Peyer's patch (tissue), 4 donors: ENCODE data around the gene C1orf87. TPM values are rescaled to one million over a fixed set of nuclear protein-coding genes. Genes with fewer than 3 reads are reported as not detected.

Experiments used
- DNase-seq, 3 donors: peaks; one replicate each; pipeline ENCODE4 v3.0.0-alpha.2; 2017 to 2019
- H3K27ac ChIP-seq, 4 donors: fragments of 200-600 bp; sonication (generic); one replicate each; pipeline ENCODE4 v1.5.1; 2016 to 2019
- H3K27me3 ChIP-seq, 2 donors: fragments of 200-600 bp; sonication (generic); one replicate each; pipeline ENCODE4 v1.5.1; 2019
- H3K36me3 ChIP-seq, 3 donors: fragments of 200-600 bp; sonication (generic); one replicate each; pipeline ENCODE4 v1.5.1; 2016 to 2019
- H3K4me1 ChIP-seq, 4 donors: fragments of 200-600 bp; sonication (generic); one replicate each; pipeline ENCODE4 v1.5.1; 2016 to 2019
- H3K4me3 ChIP-seq, 4 donors: fragments of 200-600 bp; sonication (generic); 1 replicate in 3 of 4; 2 replicates in 1 of 4; pipeline ENCODE4 v1.5.1; 2016 to 2019; ENCODE audit warnings: mild to moderate bottlenecking in 1 of 4
- H3K9me3 ChIP-seq, 4 donors: fragments of 200-600 bp; sonication (generic); one replicate each; pipeline ENCODE4 v1.5.1; 2016 to 2019; ENCODE audit warnings: mild to moderate bottlenecking in 1 of 4
- POLR2A ChIP-seq, 2 donors: fragments of 450-650 bp; IDR thresholded peaks; one replicate each; pipeline ENCODE4 v1.5.1; 2017; ENCODE audit warnings: antibody characterized with exemption in 2 of 2, mild to moderate bottlenecking in 2 of 2, moderate library complexity in 2 of 2
- total RNA-seq, 4 donors: library from RNA; depleted of rRNA; stranded (reverse); fragments of >200 nt; gene quantifications; one replicate each; pipeline ENCODE4 v1.1.0, GENCODE V29; 2016
- TF ChIP-seq, protein P1 (sequence below), 6 experiments: fragments of 450-650 bp in 4 of 6; fragments of 200-600 bp in 2 of 6; sonication (generic) in 1 of 6; IDR thresholded peaks; one replicate each; pipeline ENCODE4 v1.5.1; 2017 to 2019; ENCODE audit warnings: antibody characterized with exemption in 6 of 6, mild to moderate bottlenecking in 3 of 6, moderate library complexity in 1 of 6

C1orf87 gene
- total RNA-seq, 4 donors from 2014 or later = not detected

DNA sequence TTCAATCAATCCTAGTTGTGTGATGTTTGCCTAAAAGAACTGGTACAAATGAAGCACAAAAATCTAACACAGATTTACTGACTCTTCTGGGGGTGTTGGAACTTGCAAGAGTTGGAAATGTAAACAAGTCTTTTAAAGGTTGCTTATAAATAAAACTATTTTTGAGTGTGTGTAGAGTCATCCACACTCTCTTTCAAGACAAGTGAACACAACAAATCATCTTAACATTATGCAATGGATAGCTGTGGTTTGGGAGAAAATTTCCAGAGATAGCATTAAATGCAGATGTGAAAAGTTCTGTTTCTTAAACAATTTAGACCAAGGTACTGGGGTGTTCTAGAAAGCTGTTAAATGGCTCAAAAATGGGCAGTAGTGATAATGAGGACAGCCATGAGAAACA is 28.7 kb downstream of the C1orf87 start:
- no peaks in the 10 kb centered on the region for H3K27me3 ChIP-seq
- no peaks in the 10 kb centered on the region for H3K36me3 ChIP-seq
- no peaks in the 10 kb centered on the region for H3K9me3 ChIP-seq
- no peak overlapping the region for H3K27ac ChIP-seq
- H3K4me3 ChIP-seq = no peak overlapping the region
- H3K4me1 ChIP-seq = no peaks in the 10 kb centered on the region
- TF ChIP-seq, protein P1, sequence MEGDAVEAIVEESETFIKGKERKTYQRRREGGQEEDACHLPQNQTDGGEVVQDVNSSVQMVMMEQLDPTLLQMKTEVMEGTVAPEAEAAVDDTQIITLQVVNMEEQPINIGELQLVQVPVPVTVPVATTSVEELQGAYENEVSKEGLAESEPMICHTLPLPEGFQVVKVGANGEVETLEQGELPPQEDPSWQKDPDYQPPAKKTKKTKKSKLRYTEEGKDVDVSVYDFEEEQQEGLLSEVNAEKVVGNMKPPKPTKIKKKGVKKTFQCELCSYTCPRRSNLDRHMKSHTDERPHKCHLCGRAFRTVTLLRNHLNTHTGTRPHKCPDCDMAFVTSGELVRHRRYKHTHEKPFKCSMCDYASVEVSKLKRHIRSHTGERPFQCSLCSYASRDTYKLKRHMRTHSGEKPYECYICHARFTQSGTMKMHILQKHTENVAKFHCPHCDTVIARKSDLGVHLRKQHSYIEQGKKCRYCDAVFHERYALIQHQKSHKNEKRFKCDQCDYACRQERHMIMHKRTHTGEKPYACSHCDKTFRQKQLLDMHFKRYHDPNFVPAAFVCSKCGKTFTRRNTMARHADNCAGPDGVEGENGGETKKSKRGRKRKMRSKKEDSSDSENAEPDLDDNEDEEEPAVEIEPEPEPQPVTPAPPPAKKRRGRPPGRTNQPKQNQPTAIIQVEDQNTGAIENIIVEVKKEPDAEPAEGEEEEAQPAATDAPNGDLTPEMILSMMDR (IDR thresholded peaks at IDR 0.05) = no peak
- TF ChIP-seq POLR2A (IDR thresholded peaks at IDR 0.05) = no peak
- no peak for DNase-seq

DNA sequence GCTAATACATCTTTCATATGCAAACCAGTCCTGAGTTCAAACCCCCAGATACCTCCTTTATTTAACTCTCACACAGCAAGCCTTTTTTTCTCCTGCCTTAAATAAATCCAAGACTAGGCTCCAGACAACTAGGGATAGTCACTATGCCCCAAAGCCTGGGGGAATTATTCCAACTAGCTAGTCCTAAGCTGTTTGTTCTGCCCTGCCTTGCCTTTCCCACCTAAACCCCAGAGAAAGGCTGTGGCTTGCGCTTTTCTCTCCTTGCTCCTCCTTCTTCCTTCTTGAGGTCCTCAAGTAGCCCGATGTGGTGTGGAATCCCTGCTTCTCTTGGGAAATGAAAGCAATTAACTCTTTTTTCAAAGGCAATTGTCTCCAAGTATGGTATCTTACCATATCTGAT is 31.8 kb downstream of the C1orf87 start:
- no peaks in the 10 kb centered on the region for H3K27me3 ChIP-seq
- no peaks in the 10 kb centered on the region for H3K36me3 ChIP-seq
- DNase-seq = no peak
- no peaks in the 10 kb centered on the region for H3K9me3 ChIP-seq
- no peak overlapping the region for H3K4me3 ChIP-seq
- H3K27ac ChIP-seq = no peak overlapping the region
- TF ChIP-seq, protein P1 (IDR thresholded peaks at IDR 0.05) = no peak
- TF ChIP-seq POLR2A (IDR thresholded peaks at IDR 0.05) = no peak
- no peaks in the 10 kb centered on the region for H3K4me1 ChIP-seq

DNA sequence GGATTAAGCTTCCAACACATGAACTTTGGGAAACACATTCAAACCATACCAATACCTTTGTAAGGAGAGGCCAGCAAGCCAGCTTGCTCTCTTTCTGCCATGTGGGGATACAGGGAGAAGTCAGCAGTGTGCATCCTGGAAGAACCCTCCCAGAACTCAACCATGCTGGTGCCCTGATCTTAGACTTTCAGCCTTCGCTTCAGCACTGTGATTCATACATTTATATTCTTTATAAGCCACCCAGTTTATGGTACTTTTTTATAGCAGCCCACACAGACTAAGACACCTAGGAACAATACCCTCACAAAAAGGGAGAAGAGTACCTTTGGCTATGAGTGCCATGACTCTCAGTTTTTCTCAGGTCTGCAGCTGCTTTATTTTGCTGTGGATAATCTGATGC is 35.9 kb downstream of the C1orf87 start:
- no peaks in the 10 kb centered on the region for H3K9me3 ChIP-seq
- TF ChIP-seq, protein P1 (IDR thresholded peaks at IDR 0.05) = no peak
- no peak for TF ChIP-seq POLR2A (IDR thresholded peaks at IDR 0.05)
- no peaks in the 10 kb centered on the region for H3K4me1 ChIP-seq
- no peaks in the 10 kb centered on the region for H3K36me3 ChIP-seq
- no peak for DNase-seq
- H3K27me3 ChIP-seq = no peaks in the 10 kb centered on the region
- H3K27ac ChIP-seq = no peak overlapping the region
- no peak overlapping the region for H3K4me3 ChIP-seq

DNA sequence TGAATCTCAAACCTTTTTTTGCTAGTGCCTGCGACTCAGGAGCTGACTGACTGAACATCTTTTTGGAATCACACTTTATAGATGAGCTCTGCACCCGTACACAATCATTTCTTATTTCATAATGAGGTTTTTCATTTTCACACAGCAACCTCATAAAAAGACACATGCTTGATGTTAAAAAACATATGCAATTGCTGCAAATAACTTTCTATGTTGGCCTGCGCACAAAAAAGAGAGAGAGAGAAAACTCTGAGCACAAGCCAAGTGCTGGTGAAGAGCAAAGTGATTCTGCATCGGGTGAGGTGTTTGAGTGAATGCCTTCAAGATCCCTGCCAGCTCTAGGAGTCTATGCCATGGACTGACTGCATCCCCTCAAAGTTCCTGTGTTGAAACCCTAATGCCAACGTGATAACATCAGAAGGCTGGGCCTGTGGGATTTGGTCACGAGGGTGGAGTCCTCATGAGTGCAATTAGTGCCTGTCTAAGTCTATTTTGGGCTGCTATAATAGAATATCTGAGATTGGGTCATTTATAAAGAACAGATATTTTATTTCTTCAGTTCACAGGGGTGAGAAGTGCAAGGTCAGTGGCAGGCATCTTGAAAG is 36.6 kb downstream of the C1orf87 start:
- Histone ChIP-seq H3K36me3 (no peaks in the 10 kb centered on the region), H3K27ac (no peak overlapping the region), H3K4me1 (no peaks in the 10 kb centered on the region), H3K4me3 (no peak overlapping the region), H3K9me3 (no peaks in the 10 kb centered on the region), H3K27me3 (no peaks in the 10 kb centered on the region)
- no peak for DNase-seq
- TF ChIP-seq, protein P1 (IDR thresholded peaks at IDR 0.05) = no peak
- no peak for TF ChIP-seq POLR2A (IDR thresholded peaks at IDR 0.05)

DNA sequence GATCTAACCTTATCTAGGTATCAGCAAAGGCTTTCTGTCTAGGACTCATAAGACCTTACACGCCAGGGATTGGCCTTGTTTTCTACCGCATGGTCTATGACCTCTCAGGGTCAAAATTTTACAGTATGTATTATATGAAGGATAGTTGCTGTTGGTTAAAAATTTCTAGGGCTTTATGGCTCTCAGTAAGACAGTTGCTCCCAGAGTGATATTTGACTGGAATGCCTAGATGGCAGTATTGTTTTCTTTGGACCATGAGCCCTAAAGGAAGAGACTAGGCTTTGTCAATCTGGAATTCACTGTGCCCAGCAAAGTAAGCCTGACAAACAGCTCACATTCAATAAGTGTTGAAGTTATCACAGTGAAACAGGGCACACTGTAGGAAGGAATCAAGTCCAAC is 37.6 kb downstream of the C1orf87 start:
- H3K4me1 ChIP-seq = no peaks in the 10 kb centered on the region
- H3K27me3 ChIP-seq = no peaks in the 10 kb centered on the region
- H3K9me3 ChIP-seq = no peaks in the 10 kb centered on the region
- TF ChIP-seq POLR2A (IDR thresholded peaks at IDR 0.05) = no peak
- TF ChIP-seq, protein P1 (IDR thresholded peaks at IDR 0.05) = no peak
- DNase-seq = no peak
- no peaks in the 10 kb centered on the region for H3K36me3 ChIP-seq
- H3K27ac ChIP-seq = no peak overlapping the region
- no peak overlapping the region for H3K4me3 ChIP-seq

DNA sequence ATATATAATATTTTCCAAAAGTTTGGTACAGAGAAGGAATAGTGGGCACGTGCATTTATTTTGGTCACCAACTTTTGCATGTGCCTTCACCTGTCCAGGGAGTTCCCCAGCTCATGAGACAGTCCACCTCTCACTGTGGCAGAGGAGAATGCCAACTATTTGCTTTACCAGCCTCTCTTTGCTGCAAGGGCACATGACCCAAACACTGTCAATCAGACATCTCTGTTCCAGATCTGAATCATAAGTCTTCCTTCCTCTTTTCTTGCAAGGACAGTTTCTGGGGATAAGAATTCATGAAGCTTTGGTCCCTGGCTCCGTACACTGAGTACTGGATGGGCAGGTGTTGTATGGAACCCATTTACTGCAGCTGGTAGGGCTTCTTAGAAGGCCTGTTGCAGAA is 38.6 kb downstream of the C1orf87 start:
- Histone ChIP-seq H3K9me3 (no peaks in the 10 kb centered on the region), H3K27me3 (no peaks in the 10 kb centered on the region), H3K4me3 (no peak overlapping the region), H3K4me1 (no peaks in the 10 kb centered on the region), H3K27ac (no peak overlapping the region), H3K36me3 (no peaks in the 10 kb centered on the region)
- no peak for DNase-seq
- no peak for TF ChIP-seq POLR2A (IDR thresholded peaks at IDR 0.05)
- TF ChIP-seq, protein P1 (IDR thresholded peaks at IDR 0.05) = no peak
